Measurements from ENCODE around the gene MAP3K5. TPM values are rescaled to one million over a fixed set of nuclear protein-coding genes. Genes with fewer than 3 reads are reported as not detected.
"Not testable (repeated sequence)": the region's sequence is repeated elsewhere in the genome, so short reads cannot be mapped to it uniquely, and the experiment has no call there.

MAP3K5 gene
- total RNA-seq, 2 experiments from 2014 or later: 9.4 to 9.7 TPM

DNA sequence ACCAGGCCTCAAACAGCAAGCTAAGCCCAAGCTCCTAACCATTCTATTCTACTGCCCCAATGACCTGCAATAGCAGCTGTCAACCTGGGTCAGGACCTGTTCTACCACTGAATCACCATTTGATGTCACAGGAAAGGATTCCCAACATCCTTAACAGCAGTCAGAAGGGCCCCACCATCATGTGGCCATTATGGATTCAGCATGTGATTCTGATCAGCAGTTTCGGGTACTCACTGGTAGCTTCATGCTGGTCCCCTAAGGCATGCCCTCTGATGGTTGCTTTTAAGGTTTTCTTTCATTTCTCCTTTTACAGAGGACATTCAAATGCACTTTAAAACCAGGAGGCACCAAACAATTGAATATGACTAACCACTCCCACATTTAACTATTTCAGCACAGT, 204.8 kb downstream of the MAP3K5 start:
- H3K9me3 Mint-ChIP-seq: no peaks in the 10 kb centered on the region
- H3K36me3 Mint-ChIP-seq (ENCODE audit: low read depth): peaks cover 36% of the 10 kb centered on the region
- H3K4me3 Mint-ChIP-seq: no peak overlapping the region
- no peak overlapping the region for H3K27ac Mint-ChIP-seq
- no peaks in the 10 kb centered on the region for H3K27me3 Mint-ChIP-seq (ENCODE audit: low read depth)
- no peaks in the 10 kb centered on the region for H3K4me1 Mint-ChIP-seq (ENCODE audit: low read depth)
- no peak for DNase-seq
- intact Hi-C loops (cut with micrococcal nuclease): no loop called here
- CTCF ChIA-PET: interaction anchor here (1.3 kb wide), 1 partner anchor 21 kb away, joined by 3 read pairs; no protein-coding TSS in a partner anchor

DNA sequence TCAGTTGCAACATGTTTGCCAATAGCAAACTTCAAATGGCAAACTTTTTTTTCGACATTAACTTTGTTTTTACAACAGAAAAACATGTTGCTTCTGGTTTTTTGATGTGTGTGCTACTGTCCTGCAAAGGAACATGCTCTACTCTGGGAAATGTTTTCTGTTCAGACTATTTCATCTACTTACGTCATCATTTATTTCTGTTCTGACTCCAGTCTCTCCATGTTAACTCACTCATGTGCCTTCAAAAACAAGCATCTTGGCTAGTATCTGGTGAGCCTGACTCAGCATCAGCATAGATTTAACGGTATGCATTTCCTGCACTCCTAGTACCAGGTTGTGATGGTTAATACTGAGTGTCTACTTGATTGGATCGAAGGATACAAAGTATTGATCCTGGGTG, 206.0 kb downstream of the MAP3K5 start:
- no peak overlapping the region for H3K27ac Mint-ChIP-seq
- intact Hi-C loops (cut with micrococcal nuclease): loop anchor here (1.0 kb wide), 1 partner anchor 22 kb away; no protein-coding TSS in a partner anchor

DNA sequence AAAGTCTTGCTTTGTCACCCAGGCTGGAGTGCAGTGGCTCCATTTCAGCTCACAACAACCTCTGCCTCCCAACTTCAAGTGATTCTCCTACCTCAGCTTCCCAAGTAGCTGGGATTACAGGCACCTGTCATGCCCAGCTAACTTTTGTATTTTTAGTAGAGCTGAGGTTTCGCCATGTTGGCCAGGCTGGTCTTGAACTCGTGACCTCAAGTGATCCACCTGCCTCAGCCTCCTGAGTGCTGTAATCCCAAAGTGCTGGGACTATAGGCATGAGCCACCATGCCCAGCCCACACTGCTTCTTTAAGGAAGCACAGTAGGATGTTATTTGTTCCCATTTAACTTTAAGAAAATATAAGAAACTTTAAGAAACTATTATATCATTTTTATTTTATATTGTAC, 206.8 kb downstream of the MAP3K5 start:
- H3K4me1 Mint-ChIP-seq (ENCODE audit: low read depth); H3K27ac Mint-ChIP-seq: not testable (repeated sequence)
- CTCF ChIA-PET: interaction anchor here (0.6 to 0.7 kb wide), 4 partner anchors 12 to 302 kb away, joined by 4 to 6 read pairs (median 4); no protein-coding TSS in a partner anchor

More for the DNA sequence above, 206.0 kb downstream of the MAP3K5 start:
- H3K9me3 Mint-ChIP-seq: no peaks in the 10 kb centered on the region
- H3K36me3 Mint-ChIP-seq (ENCODE audit: low read depth): peaks cover 28% of the 10 kb centered on the region
- DNase-seq: no peak
- CTCF ChIA-PET: interaction anchor here (0.6 to 1.3 kb wide), 2 partner anchors 19 to 22 kb away, joined by 3 to 4 read pairs; no protein-coding TSS in a partner anchor
- no peaks in the 10 kb centered on the region for H3K27me3 Mint-ChIP-seq (ENCODE audit: low read depth)
- no peak overlapping the region for H3K4me3 Mint-ChIP-seq
- no peaks in the 10 kb centered on the region for H3K4me1 Mint-ChIP-seq (ENCODE audit: low read depth)

DNA sequence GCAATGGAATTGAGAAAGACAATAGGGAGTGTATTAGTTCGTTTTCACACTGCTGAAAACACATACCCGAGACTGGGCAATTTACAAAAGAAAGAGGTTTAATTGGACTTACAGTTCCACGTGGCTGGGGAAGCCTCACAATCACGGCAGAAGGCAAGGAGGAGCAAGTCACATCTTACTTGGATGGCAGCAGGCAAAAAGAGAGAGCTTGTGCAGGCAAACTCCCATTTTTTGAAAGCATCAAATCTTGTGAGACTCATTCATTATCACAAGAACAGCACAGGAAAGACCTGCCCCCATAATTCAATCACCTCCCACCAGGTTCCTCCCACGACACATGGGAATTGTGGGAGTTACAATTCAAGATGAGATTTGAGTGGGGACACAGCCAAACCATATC, 208.0 kb downstream of the MAP3K5 start:
- H3K4me3 Mint-ChIP-seq; intact Hi-C loops (cut with micrococcal nuclease); DNase-seq; H3K27ac Mint-ChIP-seq; H3K4me1 Mint-ChIP-seq (ENCODE audit: low read depth); H3K9me3 Mint-ChIP-seq; H3K27me3 Mint-ChIP-seq (ENCODE audit: low read depth): not testable (repeated sequence)
- H3K36me3 Mint-ChIP-seq (ENCODE audit: low read depth): peaks cover 25% of the 10 kb centered on the region
- CTCF ChIA-PET: interaction anchor here (0.6 kb wide), 1 partner anchor 23 kb away, joined by 3 read pairs; no protein-coding TSS in a partner anchor

More for the DNA sequence above, 206.8 kb downstream of the MAP3K5 start:
- intact Hi-C loops (cut with micrococcal nuclease); H3K9me3 Mint-ChIP-seq; H3K4me3 Mint-ChIP-seq; H3K27me3 Mint-ChIP-seq (ENCODE audit: low read depth); DNase-seq: not testable (repeated sequence)
- peaks cover 24% of the 10 kb centered on the region for H3K36me3 Mint-ChIP-seq (ENCODE audit: low read depth)

DNA sequence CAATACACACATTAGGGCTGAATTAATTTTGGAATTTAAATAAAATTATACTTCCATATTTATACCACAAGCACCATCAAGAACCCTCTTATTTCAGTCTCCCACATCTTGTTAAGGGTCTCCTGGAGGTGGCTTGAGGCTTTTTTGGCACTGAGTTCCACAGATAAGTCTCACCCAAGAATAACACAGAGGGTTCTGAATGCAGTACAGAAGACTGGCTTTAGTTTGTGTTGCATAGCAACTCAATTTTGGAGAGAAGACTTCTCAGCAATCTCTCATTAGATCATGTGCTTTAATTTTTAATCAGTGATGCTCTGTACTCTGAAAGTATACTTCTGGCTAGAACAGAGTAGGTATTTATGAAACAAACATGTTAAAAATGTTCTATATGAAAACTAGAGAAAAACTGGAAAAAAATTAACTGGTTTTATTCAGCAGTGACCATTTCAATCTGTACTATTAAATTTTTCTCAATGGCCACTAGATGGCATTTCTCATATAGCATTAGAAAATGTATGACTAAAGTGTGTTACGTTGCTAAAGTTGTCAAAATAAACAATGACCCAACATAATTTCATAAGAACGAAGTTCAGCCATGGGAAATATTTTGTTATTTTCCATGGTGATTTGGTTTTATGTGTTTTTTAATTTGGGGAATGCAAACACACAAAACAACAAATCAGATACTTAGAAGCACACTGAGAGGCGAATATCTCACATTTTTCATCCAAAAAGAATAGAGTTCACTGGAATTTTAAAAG, 209.4 kb downstream of the MAP3K5 start:
- no peaks in the 10 kb centered on the region for H3K9me3 Mint-ChIP-seq
- H3K4me1 Mint-ChIP-seq (ENCODE audit: low read depth): no peaks in the 10 kb centered on the region
- CTCF ChIA-PET: interaction anchor here (2.1 kb wide), 1 partner anchor 209 kb away, joined by 12 read pairs; the partner anchor contains the start of gene MAP3K5
- no peak overlapping the region for H3K27ac Mint-ChIP-seq
- H3K27me3 Mint-ChIP-seq (ENCODE audit: low read depth): no peaks in the 10 kb centered on the region
- H3K4me3 Mint-ChIP-seq: no peak overlapping the region
- DNase-seq: no peak
- intact Hi-C loops (cut with micrococcal nuclease): loop anchor here (1.0 to 2.0 kb wide), 3 partner anchors 61 to 344 kb away; no protein-coding TSS in a partner anchor
- peaks cover 29% of the 10 kb centered on the region for H3K36me3 Mint-ChIP-seq (ENCODE audit: low read depth)

DNA sequence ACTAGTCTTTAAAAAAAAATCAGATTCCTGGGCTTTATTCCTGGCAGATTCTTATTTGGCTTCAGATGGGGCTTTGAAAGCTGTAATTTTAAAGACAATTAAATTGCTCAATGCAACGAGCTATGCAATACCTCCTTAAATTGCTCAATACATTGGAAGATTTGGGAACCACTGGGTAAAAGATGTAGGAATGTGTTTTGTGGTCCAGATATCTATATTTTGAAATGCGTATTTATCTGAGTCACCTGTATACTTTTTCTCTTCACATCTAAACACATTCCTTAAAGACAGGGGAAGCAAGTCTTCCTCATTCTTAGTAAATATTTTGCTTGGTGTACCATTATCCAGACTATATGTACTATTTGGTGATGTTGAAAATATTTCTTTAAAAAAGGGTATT, 212.5 kb downstream of the MAP3K5 start:
- CTCF ChIA-PET: no interaction called here
- H3K36me3 Mint-ChIP-seq (ENCODE audit: low read depth): peaks cover 34% of the 10 kb centered on the region
- H3K9me3 Mint-ChIP-seq: no peaks in the 10 kb centered on the region
- H3K27ac Mint-ChIP-seq: no peak overlapping the region
- intact Hi-C loops (cut with micrococcal nuclease): no loop called here
- no peak overlapping the region for H3K4me3 Mint-ChIP-seq
- H3K27me3 Mint-ChIP-seq (ENCODE audit: low read depth): no peaks in the 10 kb centered on the region
- H3K4me1 Mint-ChIP-seq (ENCODE audit: low read depth): no peaks in the 10 kb centered on the region
- DNase-seq: no peak

DNA sequence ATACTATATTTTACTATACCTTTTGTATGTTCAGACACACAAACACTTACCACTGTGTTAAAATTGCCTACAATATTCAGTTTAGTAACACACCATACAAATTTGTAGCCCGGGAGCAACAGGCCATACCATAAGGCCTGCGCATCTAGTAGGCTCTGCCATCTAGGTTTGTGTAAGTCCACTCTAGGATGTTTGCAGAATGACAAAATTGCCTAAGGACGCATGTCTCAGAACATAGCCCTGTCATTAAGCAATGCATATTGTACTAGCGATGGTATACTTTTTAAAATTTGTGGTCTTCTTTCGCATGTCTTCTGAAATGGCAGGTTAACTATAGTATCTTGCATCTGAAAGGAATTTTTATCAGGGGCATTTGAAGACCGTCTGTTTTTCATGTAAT, 215.5 kb downstream of the MAP3K5 start:
- H3K27me3 Mint-ChIP-seq (ENCODE audit: low read depth): no peaks in the 10 kb centered on the region
- intact Hi-C loops (cut with micrococcal nuclease): no loop called here

DNA sequence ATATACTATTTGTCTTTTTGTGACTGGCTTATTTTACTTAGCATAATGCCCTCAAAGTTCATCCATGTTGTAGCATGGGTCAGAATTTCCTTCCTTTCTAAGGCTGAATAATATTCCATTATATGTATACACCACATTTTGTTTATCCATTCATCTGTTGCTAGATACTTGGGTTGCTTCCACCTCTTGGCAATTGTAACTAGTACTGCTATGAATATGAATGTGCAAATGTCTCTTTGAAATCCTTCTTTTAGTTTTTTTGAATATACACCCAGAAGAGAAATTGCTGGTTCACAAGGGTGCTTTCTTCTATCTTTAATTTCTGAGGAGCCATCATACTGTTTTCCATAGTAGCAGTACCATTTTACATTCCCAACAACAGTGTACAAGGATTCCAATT, 220.8 kb downstream of the MAP3K5 start:
- no peak overlapping the region for H3K4me3 Mint-ChIP-seq
- CTCF ChIA-PET: interaction anchor here (0.6 kb wide), 1 partner anchor 528 kb away, joined by 4 read pairs; no protein-coding TSS in a partner anchor
- intact Hi-C loops (cut with micrococcal nuclease): no loop called here
- no peaks in the 10 kb centered on the region for H3K27me3 Mint-ChIP-seq (ENCODE audit: low read depth)
- no peaks in the 10 kb centered on the region for H3K4me1 Mint-ChIP-seq (ENCODE audit: low read depth)
- H3K36me3 Mint-ChIP-seq (ENCODE audit: low read depth): peaks cover 39% of the 10 kb centered on the region
- peaks cover 12% of the 10 kb centered on the region for H3K9me3 Mint-ChIP-seq
- no peak overlapping the region for H3K27ac Mint-ChIP-seq
- DNase-seq: no peak

More for the DNA sequence above, 215.5 kb downstream of the MAP3K5 start:
- no peak for DNase-seq
- Mint-ChIP-seq H3K27ac (no peak overlapping the region), H3K4me3 (no peak overlapping the region), H3K36me3 (ENCODE audit: low read depth) (peaks cover 45% of the 10 kb centered on the region), H3K4me1 (ENCODE audit: low read depth) (no peaks in the 10 kb centered on the region), H3K9me3 (peaks cover under 1% of the 10 kb centered on the region)
- CTCF ChIA-PET: no interaction called here

DNA sequence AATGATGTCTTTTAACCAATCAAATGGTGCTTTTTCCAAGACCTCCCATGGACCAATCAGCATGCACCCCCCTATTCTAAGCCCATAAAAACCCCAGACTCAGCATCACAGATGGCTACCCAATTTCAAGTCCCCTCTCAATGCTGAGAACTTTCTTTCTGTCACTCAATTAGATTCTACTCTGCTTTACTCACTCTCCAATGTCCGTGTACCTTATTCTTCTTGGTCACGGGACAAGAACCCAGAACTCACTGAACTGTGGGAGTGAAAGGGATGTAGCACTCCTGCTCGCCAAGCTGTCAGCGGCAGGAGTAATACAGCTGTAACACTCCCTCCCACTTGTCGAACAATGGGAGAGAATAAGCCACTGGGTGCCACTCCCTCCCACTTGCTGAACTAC, 221.2 kb downstream of the MAP3K5 start:
- Mint-ChIP-seq H3K4me1 (ENCODE audit: low read depth) (no peaks in the 10 kb centered on the region), H3K27ac (no peak overlapping the region), H3K27me3 (ENCODE audit: low read depth) (no peaks in the 10 kb centered on the region), H3K36me3 (ENCODE audit: low read depth) (peaks cover 39% of the 10 kb centered on the region), H3K4me3 (no peak overlapping the region), H3K9me3 (peaks cover 12% of the 10 kb centered on the region)
- intact Hi-C loops (cut with micrococcal nuclease): no loop called here
- DNase-seq: no peak
- CTCF ChIA-PET: interaction anchor here (0.6 kb wide), 1 partner anchor 528 kb away, joined by 4 read pairs; no protein-coding TSS in a partner anchor

DNA sequence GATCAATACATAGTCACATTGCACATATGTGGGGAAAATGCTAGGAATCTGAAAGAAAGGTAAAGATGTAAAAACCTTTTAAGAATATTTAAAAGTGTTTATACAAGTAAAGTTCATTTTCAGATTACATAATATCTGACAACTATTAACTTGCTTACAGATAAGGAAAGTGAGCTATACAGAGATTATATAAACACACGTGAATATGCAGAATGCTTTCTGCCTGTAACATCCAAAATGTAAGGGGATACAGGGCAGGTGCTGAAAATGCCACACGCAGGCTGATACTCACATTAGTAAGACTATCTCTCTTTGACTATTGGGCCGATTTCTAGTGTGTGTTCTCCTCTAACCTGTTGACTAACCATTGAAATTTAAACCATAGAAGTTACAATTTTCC, 224.1 kb downstream of the MAP3K5 start:
- no peak for DNase-seq
- Mint-ChIP-seq H3K36me3 (ENCODE audit: low read depth) (peaks cover 25% of the 10 kb centered on the region), H3K4me3 (no peak overlapping the region), H3K27me3 (ENCODE audit: low read depth) (no peaks in the 10 kb centered on the region), H3K9me3 (peaks cover 12% of the 10 kb centered on the region), H3K27ac (no peak overlapping the region), H3K4me1 (ENCODE audit: low read depth) (no peaks in the 10 kb centered on the region)
- CTCF ChIA-PET: no interaction called here
- intact Hi-C loops (cut with micrococcal nuclease): no loop called here

DNA sequence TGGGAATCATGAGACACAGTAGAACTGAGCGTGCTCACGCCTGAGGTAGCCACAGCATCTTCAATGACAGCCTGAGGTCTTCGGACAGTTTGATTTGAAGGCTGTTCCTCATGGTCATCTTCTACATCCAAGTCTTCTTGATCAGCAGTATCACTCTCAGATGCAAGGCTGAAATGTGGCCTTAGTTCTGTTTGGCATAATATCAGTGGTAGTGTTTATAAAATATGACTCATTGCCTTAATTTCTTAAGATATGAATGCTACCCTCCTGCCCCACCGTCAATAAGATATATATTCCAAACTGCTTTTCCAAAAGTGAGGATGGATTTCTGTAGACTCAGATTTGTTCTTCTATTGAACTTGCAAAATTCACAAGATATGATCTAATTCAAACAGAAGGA, 224.6 kb downstream of the MAP3K5 start:
- H3K27me3 Mint-ChIP-seq (ENCODE audit: low read depth): no peaks in the 10 kb centered on the region
- no peaks in the 10 kb centered on the region for H3K4me1 Mint-ChIP-seq (ENCODE audit: low read depth)
- CTCF ChIA-PET: interaction anchor here (1.6 kb wide), 1 partner anchor 19 kb away, joined by 3 read pairs; no protein-coding TSS in a partner anchor
- no peak for DNase-seq
- intact Hi-C loops (cut with micrococcal nuclease): no loop called here
- peaks cover 22% of the 10 kb centered on the region for H3K36me3 Mint-ChIP-seq (ENCODE audit: low read depth)
- H3K4me3 Mint-ChIP-seq: no peak overlapping the region
- H3K27ac Mint-ChIP-seq: no peak overlapping the region
- H3K9me3 Mint-ChIP-seq: peaks cover 12% of the 10 kb centered on the region

DNA sequence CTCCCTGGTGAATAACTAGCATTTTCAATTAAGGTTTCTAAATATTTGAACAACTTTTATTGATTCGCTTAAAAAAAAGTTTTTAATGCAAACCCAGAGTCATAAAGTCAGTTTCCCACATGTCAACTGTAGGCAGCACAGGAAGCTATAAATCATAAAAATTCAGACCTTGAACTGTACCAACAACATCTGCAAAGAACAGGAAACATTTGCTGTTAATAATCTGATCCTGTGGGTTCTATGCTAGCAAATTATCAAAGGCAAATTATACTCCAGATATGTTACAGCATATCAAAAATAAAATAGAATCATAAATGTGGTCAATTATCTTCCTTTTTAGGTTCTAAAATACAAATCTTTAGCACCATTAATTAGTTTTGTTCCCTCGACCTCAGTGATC, 225.4 kb downstream of the MAP3K5 start:
- Mint-ChIP-seq H3K36me3 (ENCODE audit: low read depth) (peaks cover 21% of the 10 kb centered on the region), H3K27me3 (ENCODE audit: low read depth) (no peaks in the 10 kb centered on the region), H3K4me1 (ENCODE audit: low read depth) (no peaks in the 10 kb centered on the region), H3K4me3 (no peak overlapping the region), H3K27ac (no peak overlapping the region), H3K9me3 (peaks cover 12% of the 10 kb centered on the region)
- intact Hi-C loops (cut with micrococcal nuclease): no loop called here
- CTCF ChIA-PET: interaction anchor here (0.6 to 2.2 kb wide), 4 partner anchors 9 to 20 kb away, joined by 3 to 6 read pairs (median 3); partner anchors contain the start of gene MAP7
- no peak for DNase-seq
